Liver (tissue), 9 donors: ENCODE results near the gene FIBCD1. TPM values are rescaled to one million over a fixed set of nuclear protein-coding genes. Genes with fewer than 3 reads are reported as not detected.

Experiments used
- DNase-seq: peaks from one replicate; pipeline ENCODE4 v3.0.0-alpha.2; 2017; ENCODE audit warnings: low spot score
- H3K27ac ChIP-seq, 2 donors: one replicate each; pipeline ENCODE4 v1.7.0; 2013; ENCODE audit warnings: inconsistent platforms in 2 of 2, low read length in 2 of 2, control low read depth in 1 of 2, low read depth in 1 of 2, mild to moderate bottlenecking in 1 of 2
- H3K27me3 ChIP-seq, 4 donors: one replicate each; pipeline versions ENCODE4 v1.6.1 to v1.7.0; 2013; ENCODE audit warnings: low read length in 3 of 4, inconsistent platforms in 1 of 4, mild to moderate bottlenecking in 1 of 4, moderate library complexity in 1 of 4; ENCODE audit not compliant: control insufficient read depth in 4 of 4, insufficient read depth in 4 of 4
- H3K36me3 ChIP-seq, 4 donors: one replicate each; pipeline versions ENCODE4 v1.6.1 to v1.7.0; 2013; ENCODE audit warnings: low read length in 3 of 4, mild to moderate bottlenecking in 3 of 4, low read depth in 1 of 4, moderate library complexity in 1 of 4; ENCODE audit not compliant: control insufficient read depth in 4 of 4, insufficient read depth in 3 of 4
- H3K4me1 ChIP-seq, 4 donors: one replicate each; pipeline versions ENCODE4 v1.6.1 to v1.7.0; 2013; ENCODE audit warnings: low read length in 3 of 4, mild to moderate bottlenecking in 3 of 4, moderate library complexity in 1 of 4; ENCODE audit not compliant: control insufficient read depth in 4 of 4, insufficient read depth in 4 of 4
- H3K4me3 ChIP-seq, 3 donors: one replicate each; pipeline versions ENCODE4 v1.6.1 to v1.7.0; 2013; ENCODE audit warnings: low read length in 3 of 3, control low read depth in 1 of 3, low read depth in 1 of 3, mild to moderate bottlenecking in 1 of 3
- H3K9ac ChIP-seq, 2 donors: one replicate each; pipeline ENCODE4 v1.7.0; 2013; ENCODE audit warnings: low read length in 2 of 2, mild to moderate bottlenecking in 2 of 2, moderate library complexity in 2 of 2, control low read depth in 1 of 2, low read depth in 1 of 2
- H3K9me3 ChIP-seq, 4 donors: one replicate each; pipeline versions ENCODE4 v1.6.1 to v1.7.0; 2013; ENCODE audit warnings: low read length in 3 of 4; ENCODE audit not compliant: control insufficient read depth in 4 of 4
- EGR1 ChIP-seq, 2 donors: IDR thresholded peaks; 2 replicates each; pipeline ENCODE4 v1.6.1; 2016 to 2018; ENCODE audit warnings: antibody characterized with exemption in 2 of 2, low read depth in 2 of 2
- FOXA1 ChIP-seq: IDR thresholded peaks from 2 replicates; pipeline ENCODE4 v1.6.1; 2016; ENCODE audit warnings: antibody characterized with exemption
- FOXA2 ChIP-seq: IDR thresholded peaks from 2 replicates; pipeline ENCODE4 v1.6.1; 2016; ENCODE audit warnings: antibody characterized with exemption
- GABPA ChIP-seq, 2 donors: IDR thresholded peaks in 1 of 2; conservative IDR thresholded peaks in 1 of 2; 2 replicates each; pipeline ENCODE4 v1.6.1; 2016; ENCODE audit warnings: antibody characterized with exemption in 2 of 2, mild to moderate bottlenecking in 1 of 2, moderate library complexity in 1 of 2
- HNF4A ChIP-seq, 2 donors: conservative IDR thresholded peaks; 2 replicates each; pipeline ENCODE4 v1.6.1; 2016; ENCODE audit warnings: antibody characterized with exemption in 2 of 2, mild to moderate bottlenecking in 2 of 2
- HNF4G ChIP-seq: IDR thresholded peaks from 2 replicates; pipeline ENCODE4 v1.6.1; 2016; ENCODE audit warnings: antibody characterized with exemption
- JUND ChIP-seq, 2 donors: IDR thresholded peaks; 2 replicates each; pipeline ENCODE4 v1.6.1; 2016; ENCODE audit warnings: antibody characterized with exemption in 2 of 2
- NR2F2 ChIP-seq: IDR thresholded peaks from 2 replicates; pipeline ENCODE4 v1.6.1; 2016; ENCODE audit warnings: antibody characterized with exemption
- RAD21 ChIP-seq, 2 donors: IDR thresholded peaks; 2 replicates each; pipeline ENCODE4 v1.6.1; 2016; ENCODE audit warnings: antibody characterized with exemption in 2 of 2, mild to moderate bottlenecking in 2 of 2
- RXRA ChIP-seq, 2 donors: IDR thresholded peaks; 2 replicates each; pipeline ENCODE4 v1.6.1; 2017 to 2018; ENCODE audit warnings: antibody characterized with exemption in 2 of 2, mild to moderate bottlenecking in 1 of 2
- SP1 ChIP-seq: IDR thresholded peaks from 2 replicates; pipeline ENCODE4 v1.6.1; 2018; ENCODE audit warnings: antibody characterized with exemption, mild to moderate bottlenecking
- TAF1 ChIP-seq: conservative IDR thresholded peaks from 2 replicates; pipeline ENCODE4 v1.6.1; 2016; ENCODE audit warnings: antibody characterized with exemption, mild to moderate bottlenecking
- YY1 ChIP-seq: IDR thresholded peaks from 2 replicates; pipeline ENCODE4 v1.6.1; 2016; ENCODE audit warnings: antibody characterized with exemption, mild to moderate bottlenecking
- WGBS: extraction: QIAGEN DNeasy Blood & Tissue Kit; methylation state at CpG from one replicate; pipeline ENCODE4 v1.1.7; 2013; 5-methylcytosine and 5-hydroxymethylcytosine counted together
- polyA plus RNA-seq, 2 donors: library from polyadenylated mRNA; stranded (reverse) in 1 of 2; unstranded in 1 of 2; fragments of 200-250 nt in 1 of 2; fragments of >200 nt in 1 of 2; fragmentation: Nextera tagmentation in 1 of 2; extraction: Ambion mirVana in 1 of 2; gene quantifications; one replicate each; pipeline versions ENCODE4 v1.2.1 to v1.2.3, GENCODE V29; 2013 to 2015
- total RNA-seq, 2 donors: library from RNA; depleted of rRNA; stranded (reverse); fragments of >200 nt; gene quantifications; one replicate each; pipeline ENCODE4 v1.2.3, GENCODE V29; 2014
- TF ChIP-seq, protein P1 (sequence below): IDR thresholded peaks from 2 replicates; pipeline ENCODE4 v1.6.1; 2016; ENCODE audit warnings: antibody characterized with exemption
- TF ChIP-seq, protein P2 (sequence below): fragments of 150-350 bp; IDR thresholded peaks from 2 replicates; pipeline ENCODE4 v1.5.1; 2017; ENCODE audit warnings: improper control_type of control experiment, low read depth, low read length; ENCODE audit not compliant: missing input control
- TF ChIP-seq, protein P3 (sequence below): IDR thresholded peaks from 2 replicates; pipeline ENCODE4 v1.6.1; 2016; ENCODE audit warnings: antibody characterized with exemption
- TF ChIP-seq, protein P4 (sequence below): IDR thresholded peaks from 2 replicates; pipeline ENCODE4 v1.6.1; 2016; ENCODE audit warnings: antibody characterized with exemption, mild to moderate bottlenecking
- TF ChIP-seq, protein P5 (sequence below): IDR thresholded peaks from 2 replicates; pipeline ENCODE4 v1.6.1; 2016; ENCODE audit warnings: antibody characterized with exemption
- donor health status: healthy.
- donor health status: healthy.
- donor health status: healthy.
- donor health status: healthy.
- donor health status: healthy.

The FIBCD1 gene
- total and polyA plus RNA-seq, 4 donors: not detected

DNA sequence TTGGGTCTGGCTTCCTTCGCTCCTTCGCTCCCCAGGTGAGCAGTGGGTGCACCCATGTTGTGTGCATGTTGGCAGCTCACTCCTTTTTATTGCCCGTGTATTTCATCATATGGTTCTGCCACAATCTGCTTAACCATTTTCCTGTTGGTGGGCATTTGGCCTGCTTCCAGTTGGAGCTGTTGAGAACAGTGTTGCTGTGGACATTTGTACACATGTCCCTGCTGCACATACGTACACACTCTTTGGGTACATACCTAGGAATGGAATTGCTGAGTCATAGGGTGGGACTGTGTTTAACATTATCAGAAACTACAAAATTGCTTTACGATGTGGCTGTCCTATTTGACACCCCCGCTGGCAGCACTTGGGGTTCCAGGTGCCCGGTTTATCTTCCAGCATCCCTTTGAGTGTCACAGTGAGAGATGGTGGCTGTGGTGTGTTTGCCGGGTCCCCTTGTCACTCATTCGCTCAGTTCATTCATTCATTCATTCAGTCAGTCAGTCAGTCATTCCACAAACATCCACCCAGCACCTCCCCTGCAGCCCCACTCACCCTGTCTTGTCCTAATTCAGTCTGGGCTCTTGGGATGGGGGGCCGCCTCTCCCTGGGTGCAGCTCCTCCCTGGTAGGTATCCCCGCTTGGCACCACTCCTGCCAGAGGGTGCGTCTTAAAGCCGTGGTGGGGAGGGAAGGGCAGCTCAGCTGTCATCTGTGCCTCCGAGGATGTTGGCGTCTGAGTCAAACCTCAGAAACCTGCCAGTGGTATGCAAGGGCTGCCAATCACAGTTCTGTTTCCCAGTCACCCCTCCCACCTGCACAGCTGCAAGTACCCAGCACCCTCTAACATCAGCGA, 7.9 kb upstream of the FIBCD1 start:
- H3K27me3 ChIP-seq: peaks cover 0 to 15% (median 2%) of the 10 kb centered on the region in 4 donors
- no peak for TF ChIP-seq HNF4G
- TF ChIP-seq YY1: no peak
- TF ChIP-seq NR2F2: no peak
- TF ChIP-seq HNF4A (conservative IDR thresholded peaks at IDR 0.05): no peak
- TF ChIP-seq, protein P1, sequence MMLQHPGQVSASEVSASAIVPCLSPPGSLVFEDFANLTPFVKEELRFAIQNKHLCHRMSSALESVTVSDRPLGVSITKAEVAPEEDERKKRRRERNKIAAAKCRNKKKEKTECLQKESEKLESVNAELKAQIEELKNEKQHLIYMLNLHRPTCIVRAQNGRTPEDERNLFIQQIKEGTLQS: no peak
- no peak for TF ChIP-seq RXRA (IDR thresholded peaks at IDR 0.05)
- no peak for TF ChIP-seq EGR1 (IDR thresholded peaks at IDR 0.05; ENCODE audit: low read depth in 2 of 2)
- TF ChIP-seq, protein P2, sequence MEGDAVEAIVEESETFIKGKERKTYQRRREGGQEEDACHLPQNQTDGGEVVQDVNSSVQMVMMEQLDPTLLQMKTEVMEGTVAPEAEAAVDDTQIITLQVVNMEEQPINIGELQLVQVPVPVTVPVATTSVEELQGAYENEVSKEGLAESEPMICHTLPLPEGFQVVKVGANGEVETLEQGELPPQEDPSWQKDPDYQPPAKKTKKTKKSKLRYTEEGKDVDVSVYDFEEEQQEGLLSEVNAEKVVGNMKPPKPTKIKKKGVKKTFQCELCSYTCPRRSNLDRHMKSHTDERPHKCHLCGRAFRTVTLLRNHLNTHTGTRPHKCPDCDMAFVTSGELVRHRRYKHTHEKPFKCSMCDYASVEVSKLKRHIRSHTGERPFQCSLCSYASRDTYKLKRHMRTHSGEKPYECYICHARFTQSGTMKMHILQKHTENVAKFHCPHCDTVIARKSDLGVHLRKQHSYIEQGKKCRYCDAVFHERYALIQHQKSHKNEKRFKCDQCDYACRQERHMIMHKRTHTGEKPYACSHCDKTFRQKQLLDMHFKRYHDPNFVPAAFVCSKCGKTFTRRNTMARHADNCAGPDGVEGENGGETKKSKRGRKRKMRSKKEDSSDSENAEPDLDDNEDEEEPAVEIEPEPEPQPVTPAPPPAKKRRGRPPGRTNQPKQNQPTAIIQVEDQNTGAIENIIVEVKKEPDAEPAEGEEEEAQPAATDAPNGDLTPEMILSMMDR: no peak
- no peak for TF ChIP-seq JUND (IDR thresholded peaks at IDR 0.05)
- no peak for TF ChIP-seq FOXA1
- TF ChIP-seq FOXA2: no peak
- TF ChIP-seq TAF1: no peak
- TF ChIP-seq SP1: no peak
- no peak for TF ChIP-seq GABPA (IDR thresholded peaks at IDR 0.05 in 1 of 2, conservative IDR thresholded peaks at IDR 0.05 in 1 of 2)
- H3K27ac ChIP-seq: no peak overlapping the region
- H3K9ac ChIP-seq: no peak overlapping the region
- no peak for DNase-seq
- 65% methylated on average over 16 of the region's 16 CpGs for WGBS
- peaks cover 0 to 5% (median 2%) of the 10 kb centered on the region in 4 donors for H3K9me3 ChIP-seq
- H3K4me1 ChIP-seq: no peaks in the 10 kb centered on the region
- no peaks in the 10 kb centered on the region for H3K36me3 ChIP-seq
- no peak overlapping the region for H3K4me3 ChIP-seq

DNA sequence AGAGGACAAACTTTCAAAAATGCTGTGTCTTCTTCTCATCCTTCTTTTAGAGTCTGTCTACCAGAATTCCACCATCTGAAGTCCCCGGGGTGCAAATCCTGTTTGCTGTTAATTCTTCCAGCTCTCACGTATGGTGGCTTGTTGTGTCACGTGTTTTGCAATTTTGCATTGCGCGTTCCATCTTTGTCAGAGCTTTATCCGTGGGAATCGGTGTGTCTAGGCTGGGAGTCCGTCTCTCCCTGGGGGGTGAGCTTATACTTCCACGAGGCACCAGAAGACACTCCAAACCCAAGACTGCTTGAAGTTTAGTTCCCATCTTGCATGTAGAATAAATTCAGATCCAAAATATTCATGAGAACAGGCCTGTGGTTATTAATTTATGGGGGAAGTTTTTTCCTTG, 6.1 kb upstream of the FIBCD1 start:
- WGBS: 85% methylated on average over 9 of the region's 9 CpGs
- Histone ChIP-seq H3K9me3 (peaks cover 0 to 5% (median 2%) of the 10 kb centered on the region in 4 donors), H3K36me3 (no peaks in the 10 kb centered on the region), H3K27me3 (peaks cover 0 to 15% (median 3%) of the 10 kb centered on the region in 4 donors), H3K27ac (no peak overlapping the region), H3K4me1 (peaks cover 0 to 4% (median under 1%) of the 10 kb centered on the region in 4 donors), H3K9ac (no peak overlapping the region), H3K4me3 (no peak overlapping the region)
- DNase-seq: no peak
- no peak for TF ChIP-seq RAD21 (IDR thresholded peaks at IDR 0.05)
- TF ChIP-seq FOXA2: no peak
- TF ChIP-seq, protein P1: no peak
- no peak for TF ChIP-seq HNF4A (conservative IDR thresholded peaks at IDR 0.05)
- TF ChIP-seq, protein P3, sequence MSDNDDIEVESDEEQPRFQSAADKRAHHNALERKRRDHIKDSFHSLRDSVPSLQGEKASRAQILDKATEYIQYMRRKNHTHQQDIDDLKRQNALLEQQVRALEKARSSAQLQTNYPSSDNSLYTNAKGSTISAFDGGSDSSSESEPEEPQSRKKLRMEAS: no peak
- TF ChIP-seq GABPA (IDR thresholded peaks at IDR 0.05 in 1 of 2, conservative IDR thresholded peaks at IDR 0.05 in 1 of 2): no peak
- TF ChIP-seq JUND (IDR thresholded peaks at IDR 0.05): no peak
- TF ChIP-seq, protein P4, sequence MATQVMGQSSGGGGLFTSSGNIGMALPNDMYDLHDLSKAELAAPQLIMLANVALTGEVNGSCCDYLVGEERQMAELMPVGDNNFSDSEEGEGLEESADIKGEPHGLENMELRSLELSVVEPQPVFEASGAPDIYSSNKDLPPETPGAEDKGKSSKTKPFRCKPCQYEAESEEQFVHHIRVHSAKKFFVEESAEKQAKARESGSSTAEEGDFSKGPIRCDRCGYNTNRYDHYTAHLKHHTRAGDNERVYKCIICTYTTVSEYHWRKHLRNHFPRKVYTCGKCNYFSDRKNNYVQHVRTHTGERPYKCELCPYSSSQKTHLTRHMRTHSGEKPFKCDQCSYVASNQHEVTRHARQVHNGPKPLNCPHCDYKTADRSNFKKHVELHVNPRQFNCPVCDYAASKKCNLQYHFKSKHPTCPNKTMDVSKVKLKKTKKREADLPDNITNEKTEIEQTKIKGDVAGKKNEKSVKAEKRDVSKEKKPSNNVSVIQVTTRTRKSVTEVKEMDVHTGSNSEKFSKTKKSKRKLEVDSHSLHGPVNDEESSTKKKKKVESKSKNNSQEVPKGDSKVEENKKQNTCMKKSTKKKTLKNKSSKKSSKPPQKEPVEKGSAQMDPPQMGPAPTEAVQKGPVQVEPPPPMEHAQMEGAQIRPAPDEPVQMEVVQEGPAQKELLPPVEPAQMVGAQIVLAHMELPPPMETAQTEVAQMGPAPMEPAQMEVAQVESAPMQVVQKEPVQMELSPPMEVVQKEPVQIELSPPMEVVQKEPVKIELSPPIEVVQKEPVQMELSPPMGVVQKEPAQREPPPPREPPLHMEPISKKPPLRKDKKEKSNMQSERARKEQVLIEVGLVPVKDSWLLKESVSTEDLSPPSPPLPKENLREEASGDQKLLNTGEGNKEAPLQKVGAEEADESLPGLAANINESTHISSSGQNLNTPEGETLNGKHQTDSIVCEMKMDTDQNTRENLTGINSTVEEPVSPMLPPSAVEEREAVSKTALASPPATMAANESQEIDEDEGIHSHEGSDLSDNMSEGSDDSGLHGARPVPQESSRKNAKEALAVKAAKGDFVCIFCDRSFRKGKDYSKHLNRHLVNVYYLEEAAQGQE: no peak
- TF ChIP-seq YY1: no peak
- TF ChIP-seq, protein P5, sequence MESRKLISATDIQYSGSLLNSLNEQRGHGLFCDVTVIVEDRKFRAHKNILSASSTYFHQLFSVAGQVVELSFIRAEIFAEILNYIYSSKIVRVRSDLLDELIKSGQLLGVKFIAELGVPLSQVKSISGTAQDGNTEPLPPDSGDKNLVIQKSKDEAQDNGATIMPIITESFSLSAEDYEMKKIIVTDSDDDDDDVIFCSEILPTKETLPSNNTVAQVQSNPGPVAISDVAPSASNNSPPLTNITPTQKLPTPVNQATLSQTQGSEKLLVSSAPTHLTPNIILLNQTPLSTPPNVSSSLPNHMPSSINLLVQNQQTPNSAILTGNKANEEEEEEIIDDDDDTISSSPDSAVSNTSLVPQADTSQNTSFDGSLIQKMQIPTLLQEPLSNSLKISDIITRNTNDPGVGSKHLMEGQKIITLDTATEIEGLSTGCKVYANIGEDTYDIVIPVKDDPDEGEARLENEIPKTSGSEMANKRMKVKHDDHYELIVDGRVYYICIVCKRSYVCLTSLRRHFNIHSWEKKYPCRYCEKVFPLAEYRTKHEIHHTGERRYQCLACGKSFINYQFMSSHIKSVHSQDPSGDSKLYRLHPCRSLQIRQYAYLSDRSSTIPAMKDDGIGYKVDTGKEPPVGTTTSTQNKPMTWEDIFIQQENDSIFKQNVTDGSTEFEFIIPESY: no peak
- TF ChIP-seq, protein P2: no peak
- TF ChIP-seq TAF1: no peak
- TF ChIP-seq RXRA (IDR thresholded peaks at IDR 0.05): no peak
- no peak for TF ChIP-seq HNF4G
- TF ChIP-seq SP1: no peak
